Liver (tissue), 2 donors: Measurements from ENCODE around the gene CLINT1.

Experiments
- TF ChIP-seq, protein P1 (sequence below): fragments of 150-350 bp; IDR thresholded peaks from 2 replicates; pipeline ENCODE4 v1.5.1; 2017; ENCODE audit warnings: improper control_type of control experiment, low read depth, low read length; ENCODE audit not compliant: missing input control
- TF ChIP-seq, protein P2 (sequence below): IDR thresholded peaks from 2 replicates; pipeline ENCODE4 v1.6.1; 2016; ENCODE audit warnings: antibody characterized with exemption, mild to moderate bottlenecking
- donor health status: healthy.

DNA sequence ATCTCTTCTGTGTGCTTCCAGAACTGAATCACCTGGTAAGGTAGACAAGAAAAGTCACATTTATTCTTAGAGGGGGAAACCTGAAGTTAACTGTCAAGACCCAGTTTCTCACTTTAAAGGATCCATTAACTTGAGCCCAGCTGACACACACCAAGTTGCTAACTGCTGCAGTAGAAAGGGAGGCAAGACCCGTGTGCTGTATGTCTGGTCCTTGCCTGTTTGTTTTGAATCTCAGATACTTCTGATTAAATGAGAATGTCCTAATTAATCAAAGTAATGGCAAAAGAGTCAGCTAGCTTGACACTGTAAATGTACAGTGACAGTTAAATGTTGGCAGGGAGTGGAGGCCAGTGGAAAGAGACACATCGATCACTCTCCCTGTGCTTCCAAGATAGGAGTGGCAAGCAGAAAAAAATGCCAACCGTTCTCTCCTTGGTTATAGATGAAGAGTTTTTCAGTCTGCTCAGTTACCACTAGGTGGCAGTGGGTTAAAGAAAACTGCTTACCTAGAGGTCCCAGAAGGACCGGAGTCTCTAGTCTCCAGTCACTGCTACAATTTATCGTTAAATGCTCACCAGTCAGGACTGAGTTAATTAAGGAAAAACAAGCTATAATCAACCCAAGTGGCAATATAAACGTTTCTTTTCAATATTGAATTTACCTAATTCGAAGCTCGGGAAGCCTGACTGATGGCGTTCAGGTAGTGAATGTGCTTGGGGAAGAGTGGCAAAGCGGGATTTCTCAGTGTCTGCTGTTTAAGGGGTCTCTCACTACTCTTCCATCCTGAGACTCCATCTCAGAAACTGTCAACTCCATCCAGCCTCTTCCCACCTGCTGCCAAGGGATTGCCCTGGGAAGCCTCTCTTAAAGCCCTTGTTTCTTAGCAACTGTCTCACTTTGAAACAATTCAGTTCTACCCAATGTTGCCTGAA lies 97.0 kb downstream of the CLINT1 start:
- TF ChIP-seq, protein P1, sequence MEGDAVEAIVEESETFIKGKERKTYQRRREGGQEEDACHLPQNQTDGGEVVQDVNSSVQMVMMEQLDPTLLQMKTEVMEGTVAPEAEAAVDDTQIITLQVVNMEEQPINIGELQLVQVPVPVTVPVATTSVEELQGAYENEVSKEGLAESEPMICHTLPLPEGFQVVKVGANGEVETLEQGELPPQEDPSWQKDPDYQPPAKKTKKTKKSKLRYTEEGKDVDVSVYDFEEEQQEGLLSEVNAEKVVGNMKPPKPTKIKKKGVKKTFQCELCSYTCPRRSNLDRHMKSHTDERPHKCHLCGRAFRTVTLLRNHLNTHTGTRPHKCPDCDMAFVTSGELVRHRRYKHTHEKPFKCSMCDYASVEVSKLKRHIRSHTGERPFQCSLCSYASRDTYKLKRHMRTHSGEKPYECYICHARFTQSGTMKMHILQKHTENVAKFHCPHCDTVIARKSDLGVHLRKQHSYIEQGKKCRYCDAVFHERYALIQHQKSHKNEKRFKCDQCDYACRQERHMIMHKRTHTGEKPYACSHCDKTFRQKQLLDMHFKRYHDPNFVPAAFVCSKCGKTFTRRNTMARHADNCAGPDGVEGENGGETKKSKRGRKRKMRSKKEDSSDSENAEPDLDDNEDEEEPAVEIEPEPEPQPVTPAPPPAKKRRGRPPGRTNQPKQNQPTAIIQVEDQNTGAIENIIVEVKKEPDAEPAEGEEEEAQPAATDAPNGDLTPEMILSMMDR = peak; percentile 75
- TF ChIP-seq, protein P2, sequence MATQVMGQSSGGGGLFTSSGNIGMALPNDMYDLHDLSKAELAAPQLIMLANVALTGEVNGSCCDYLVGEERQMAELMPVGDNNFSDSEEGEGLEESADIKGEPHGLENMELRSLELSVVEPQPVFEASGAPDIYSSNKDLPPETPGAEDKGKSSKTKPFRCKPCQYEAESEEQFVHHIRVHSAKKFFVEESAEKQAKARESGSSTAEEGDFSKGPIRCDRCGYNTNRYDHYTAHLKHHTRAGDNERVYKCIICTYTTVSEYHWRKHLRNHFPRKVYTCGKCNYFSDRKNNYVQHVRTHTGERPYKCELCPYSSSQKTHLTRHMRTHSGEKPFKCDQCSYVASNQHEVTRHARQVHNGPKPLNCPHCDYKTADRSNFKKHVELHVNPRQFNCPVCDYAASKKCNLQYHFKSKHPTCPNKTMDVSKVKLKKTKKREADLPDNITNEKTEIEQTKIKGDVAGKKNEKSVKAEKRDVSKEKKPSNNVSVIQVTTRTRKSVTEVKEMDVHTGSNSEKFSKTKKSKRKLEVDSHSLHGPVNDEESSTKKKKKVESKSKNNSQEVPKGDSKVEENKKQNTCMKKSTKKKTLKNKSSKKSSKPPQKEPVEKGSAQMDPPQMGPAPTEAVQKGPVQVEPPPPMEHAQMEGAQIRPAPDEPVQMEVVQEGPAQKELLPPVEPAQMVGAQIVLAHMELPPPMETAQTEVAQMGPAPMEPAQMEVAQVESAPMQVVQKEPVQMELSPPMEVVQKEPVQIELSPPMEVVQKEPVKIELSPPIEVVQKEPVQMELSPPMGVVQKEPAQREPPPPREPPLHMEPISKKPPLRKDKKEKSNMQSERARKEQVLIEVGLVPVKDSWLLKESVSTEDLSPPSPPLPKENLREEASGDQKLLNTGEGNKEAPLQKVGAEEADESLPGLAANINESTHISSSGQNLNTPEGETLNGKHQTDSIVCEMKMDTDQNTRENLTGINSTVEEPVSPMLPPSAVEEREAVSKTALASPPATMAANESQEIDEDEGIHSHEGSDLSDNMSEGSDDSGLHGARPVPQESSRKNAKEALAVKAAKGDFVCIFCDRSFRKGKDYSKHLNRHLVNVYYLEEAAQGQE = no peak
